ENCODE results near the gene NEUROD6. TPM values are rescaled to one million over a fixed set of nuclear protein-coding genes. Genes with fewer than 3 reads are reported as not detected.

Gene NEUROD6
- total RNA-seq, 6 experiments from 2014 or later = not detected

- Histone ChIP-seq H3K36me3 (no peaks in the 10 kb centered on the region), H3K9me3 (no peaks in the 10 kb centered on the region), H3K27ac (no peak overlapping the region), H3K4me1 (no peaks in the 10 kb centered on the region), H3K27me3 (no peaks in the 10 kb centered on the region), H3K4me3 (no peak overlapping the region)
- intact Hi-C loops (cut with DNase I) = no loop called here
- TF ChIP-seq CTCF (IDR thresholded peaks at IDR 0.05) (no peak), POLR2A (IDR thresholded peaks at IDR 0.05) (no peak)
- DNase-seq (no peak), ATAC-seq (no peak)
- no CpG with 5 or more reads among the region's 2 CpGs for WGBS (ENCODE audit: insufficient coverage, low coverage, low lambda C conversion rate, missing lambda C conversion rate)
These were observed 7.2 kb downstream of the NEUROD6 start for GRCh38 chr7:31333291-31333690.

GRCh38 chr7:31327071-31327470, 13.5 kb downstream of the NEUROD6 start:
- ATAC-seq = no peak
- WGBS (ENCODE audit: insufficient coverage, low coverage, low lambda C conversion rate, missing lambda C conversion rate) = 75% methylated on average over 2 of the region's 2 CpGs
- Histone ChIP-seq H3K27me3 (no peaks in the 10 kb centered on the region), H3K9me3 (no peaks in the 10 kb centered on the region), H3K36me3 (no peaks in the 10 kb centered on the region), H3K27ac (no peak overlapping the region), H3K4me3 (no peak overlapping the region), H3K4me1 (no peaks in the 10 kb centered on the region)
- TF ChIP-seq POLR2A (IDR thresholded peaks at IDR 0.05) (no peak), CTCF (IDR thresholded peaks at IDR 0.05) (no peak)
- no peak for DNase-seq
- intact Hi-C loops (cut with DNase I) = no loop called here

- DNase-seq (no peak), ATAC-seq (no peak)
- no peak for TF ChIP-seq POLR2A (IDR thresholded peaks at IDR 0.05)
- no peak for TF ChIP-seq CTCF (IDR thresholded peaks at IDR 0.05)
- WGBS (ENCODE audit: insufficient coverage, low coverage, low lambda C conversion rate, missing lambda C conversion rate) = 50% methylated on average over 1 of the region's 2 CpGs
- no peaks in the 10 kb centered on the region for H3K27me3 ChIP-seq
- H3K27ac ChIP-seq = no peak overlapping the region
- H3K4me3 ChIP-seq = no peak overlapping the region
- H3K36me3 ChIP-seq = no peaks in the 10 kb centered on the region
- no peaks in the 10 kb centered on the region for H3K4me1 ChIP-seq
- H3K9me3 ChIP-seq = no peaks in the 10 kb centered on the region
- intact Hi-C loops (cut with DNase I) = no loop called here
These were observed 14.1 kb downstream of the NEUROD6 start for GRCh38 chr7:31326416-31326815.

GRCh38 chr7:31323101-31323500, 17.4 kb downstream of the NEUROD6 start:
- 86% methylated on average over 1 of the region's 1 CpG for WGBS (ENCODE audit: insufficient coverage, low coverage, low lambda C conversion rate, missing lambda C conversion rate)
- TF ChIP-seq CTCF (IDR thresholded peaks at IDR 0.05) (no peak), POLR2A (IDR thresholded peaks at IDR 0.05) (no peak)
- intact Hi-C loops (cut with DNase I) = no loop called here
- DNase-seq = no peak
- no peaks in the 10 kb centered on the region for H3K36me3 ChIP-seq
- no peaks in the 10 kb centered on the region for H3K27me3 ChIP-seq
- H3K27ac ChIP-seq = no peak overlapping the region
- H3K4me1 ChIP-seq = peaks cover 0 to 5% (median 0%) of the 10 kb centered on the region in 4 donors
- H3K9me3 ChIP-seq = no peaks in the 10 kb centered on the region
- no peak overlapping the region for H3K4me3 ChIP-seq
- no peak for ATAC-seq

GRCh38 chr7:31320675-31321074, 19.9 kb downstream of the NEUROD6 start:
- peaks cover 0 to 19% (median 0%) of the 10 kb centered on the region in 4 donors for H3K4me1 ChIP-seq
- no peak for DNase-seq
- ATAC-seq = no peak
- H3K27ac ChIP-seq = no peak overlapping the region
- intact Hi-C loops (cut with DNase I) = no loop called here
- no peaks in the 10 kb centered on the region for H3K9me3 ChIP-seq
- H3K27me3 ChIP-seq = no peaks in the 10 kb centered on the region
- H3K36me3 ChIP-seq = no peaks in the 10 kb centered on the region
- TF ChIP-seq POLR2A (IDR thresholded peaks at IDR 0.05) (no peak), CTCF (IDR thresholded peaks at IDR 0.05) (no peak)
- no peak overlapping the region for H3K4me3 ChIP-seq
